ENCODE measurements around the gene EVI5. TPM values are rescaled to one million over a fixed set of nuclear protein-coding genes. Genes with fewer than 3 reads are reported as not detected.
"Not testable (repeated sequence)": the region's sequence is repeated elsewhere in the genome, so short reads cannot be mapped to it uniquely, and the experiment has no call there.

The EVI5 gene
- total RNA-seq, 1 donor from 2014 or later, result 18.9 TPM

DNA sequence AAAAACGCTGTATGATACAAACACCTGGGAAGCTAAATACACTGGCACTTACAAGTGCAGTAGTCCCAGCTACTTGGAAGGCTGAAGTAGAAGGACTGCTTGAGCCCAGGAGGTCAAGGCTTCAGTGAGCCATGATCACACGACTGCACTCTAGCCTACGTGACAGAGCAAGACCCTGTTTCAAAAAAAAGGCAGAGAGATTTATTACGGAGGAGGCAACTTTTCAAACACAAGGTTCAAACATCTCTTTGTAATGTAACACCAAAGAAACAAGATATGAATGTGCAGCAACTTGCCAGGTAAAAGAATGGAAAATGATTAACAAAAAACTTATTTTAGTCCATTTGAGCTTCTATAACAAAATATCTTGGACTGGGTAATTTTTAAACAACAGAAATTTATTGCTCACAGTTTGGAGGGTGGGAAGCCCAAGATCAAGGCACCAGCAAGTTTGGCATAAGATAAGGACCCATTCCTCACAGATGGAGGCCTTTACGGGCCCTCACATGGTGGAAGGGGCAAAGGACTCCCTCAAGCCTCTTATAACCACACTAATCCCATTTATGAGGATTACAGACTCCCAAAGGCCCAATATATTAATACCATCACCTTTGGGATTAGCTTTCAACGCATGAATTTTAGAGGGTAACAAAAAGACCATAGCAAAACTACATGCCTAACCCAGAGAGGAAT, 73.3 kb downstream of the EVI5 start:
- ATAC-seq (ENCODE audit: poor library complexity) (no peak), DNase-seq (no peak)
- intact Hi-C loops (cut with DNase I), result no loop called here

DNA sequence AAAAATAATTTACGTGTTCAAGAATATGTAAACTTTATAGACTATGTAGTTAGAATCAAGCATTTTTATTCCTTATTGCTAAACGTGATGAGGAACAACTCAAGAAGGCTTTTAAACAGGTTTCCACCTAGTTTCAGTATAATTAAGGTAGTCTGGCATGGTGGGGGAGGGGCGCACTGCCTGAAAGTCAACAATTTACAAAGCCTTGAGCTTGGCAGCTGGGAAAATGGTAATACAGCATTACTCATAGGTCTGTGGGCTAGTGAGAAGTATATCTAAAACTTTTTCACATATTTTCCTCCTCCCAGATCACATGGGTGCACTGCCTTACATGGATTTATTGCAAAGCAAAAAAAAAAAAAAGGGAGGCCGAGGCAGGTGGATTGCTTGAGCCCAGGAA, 75.2 kb downstream of the EVI5 start:
- no peak for ATAC-seq (ENCODE audit: poor library complexity)
- intact Hi-C loops (cut with DNase I), result no loop called here

DNA sequence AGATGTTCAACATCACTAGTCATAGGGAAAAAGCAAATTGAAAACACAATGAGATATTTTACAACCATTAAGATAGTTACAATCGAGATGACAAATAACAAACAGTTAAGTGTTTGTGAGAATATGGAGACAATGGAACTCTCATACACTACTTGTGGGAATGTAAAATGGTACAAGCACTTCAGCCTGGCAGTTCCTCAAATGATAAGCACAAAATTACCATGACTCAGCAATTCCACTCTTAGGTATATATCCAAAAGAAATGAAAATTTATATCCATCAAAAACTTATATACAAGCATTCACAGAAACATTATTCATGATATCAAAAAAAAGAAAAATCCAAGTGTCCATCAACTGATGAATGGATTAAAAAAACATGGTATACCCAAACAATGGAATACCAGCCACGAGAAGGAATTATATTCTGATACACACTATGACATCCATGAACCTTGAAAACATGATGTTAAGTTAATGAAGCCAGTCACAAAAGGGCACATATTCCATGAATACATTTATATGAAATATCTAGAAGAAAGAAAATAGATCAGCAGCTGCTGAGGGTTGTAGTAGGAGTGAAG, 76.4 kb downstream of the EVI5 start:
- ATAC-seq (ENCODE audit: poor library complexity) (no peak), DNase-seq (no peak)
- intact Hi-C loops (cut with DNase I), result no loop called here

More for the DNA sequence above, 75.2 kb downstream of the EVI5 start:
- no peak for DNase-seq

DNA sequence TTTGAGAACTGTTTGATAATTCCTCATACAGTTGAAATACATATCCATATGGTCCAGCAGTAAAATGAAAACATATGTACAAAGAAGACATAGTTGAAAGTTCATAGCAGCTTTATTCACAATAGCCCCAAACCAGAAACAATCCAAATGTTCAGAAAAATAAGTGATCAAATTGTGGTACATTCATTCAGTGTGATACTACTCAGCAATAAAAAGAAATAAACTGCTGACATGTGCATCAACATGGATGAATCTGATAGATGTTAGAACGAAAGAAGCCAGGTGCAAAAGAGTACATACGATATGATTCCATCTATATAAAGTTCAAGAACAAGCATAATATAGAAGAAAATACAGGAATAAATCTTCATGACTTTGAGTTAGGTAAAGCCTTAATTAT, 77.2 kb downstream of the EVI5 start:
- DNase-seq (no peak), ATAC-seq (ENCODE audit: poor library complexity) (no peak)
- intact Hi-C loops (cut with DNase I), result no loop called here

DNA sequence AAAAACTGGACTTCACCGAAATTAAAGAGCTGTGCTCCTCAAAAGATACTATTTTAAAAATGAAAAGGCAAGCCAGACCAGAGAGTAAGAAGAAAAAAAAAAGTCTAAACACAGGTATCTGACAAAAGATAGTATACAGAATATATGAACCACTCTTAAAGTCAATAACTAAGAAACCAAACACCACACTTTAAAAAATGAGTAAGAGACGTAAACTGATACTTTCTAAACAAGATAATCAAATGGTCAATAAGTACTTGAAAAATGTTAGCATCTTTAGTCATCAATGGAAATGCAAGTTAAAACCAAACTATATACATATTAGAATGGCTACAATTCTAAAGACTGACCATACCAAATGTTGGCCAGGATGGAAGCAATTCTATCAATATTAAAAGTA, 77.6 kb downstream of the EVI5 start:
- ATAC-seq (ENCODE audit: poor library complexity), result no peak
- no peak for DNase-seq
- intact Hi-C loops (cut with DNase I), result no loop called here

DNA sequence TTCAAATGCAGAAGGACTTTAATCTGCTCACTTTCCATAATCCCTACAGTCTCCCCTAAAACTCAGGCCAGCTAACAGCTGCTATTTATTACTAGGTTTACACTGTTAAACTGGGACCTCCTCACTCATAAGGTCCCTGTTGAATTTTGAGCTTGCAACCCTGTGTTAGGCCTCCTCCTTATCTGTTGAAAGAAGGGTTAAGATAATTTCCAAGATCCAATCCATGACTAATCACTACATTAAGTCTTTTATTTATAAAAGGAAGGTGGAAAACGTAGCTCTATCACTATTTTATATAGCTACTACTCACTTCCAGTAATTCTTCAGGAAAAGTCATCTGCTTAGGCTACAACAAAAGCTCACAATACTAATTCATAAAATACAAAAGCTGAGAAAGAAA, 79.5 kb downstream of the EVI5 start:
- intact Hi-C loops (cut with DNase I), result no loop called here
- ATAC-seq (ENCODE audit: poor library complexity), result no peak
- no peak for DNase-seq

DNA sequence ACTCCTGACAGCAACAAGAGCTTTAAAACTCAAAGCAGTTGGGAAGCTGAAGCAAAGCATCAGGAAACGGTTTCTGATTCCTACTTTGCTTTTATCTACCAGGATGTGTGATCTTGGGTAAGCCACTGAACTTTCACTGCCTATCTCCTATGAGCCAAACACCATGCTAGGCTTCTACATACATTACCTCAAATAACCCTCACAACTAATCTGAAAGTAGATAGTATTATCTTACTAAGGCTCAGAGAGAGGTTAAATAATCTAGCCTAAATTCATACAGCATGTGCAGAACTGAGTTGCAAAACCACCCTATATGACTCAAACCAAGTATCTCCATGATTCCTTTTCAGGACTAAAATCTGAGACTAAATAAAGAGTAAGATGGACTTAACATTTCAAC, 83.8 kb downstream of the EVI5 start:
- DNase-seq, result no peak
- intact Hi-C loops (cut with DNase I), result no loop called here
- ATAC-seq (ENCODE audit: poor library complexity), result no peak

DNA sequence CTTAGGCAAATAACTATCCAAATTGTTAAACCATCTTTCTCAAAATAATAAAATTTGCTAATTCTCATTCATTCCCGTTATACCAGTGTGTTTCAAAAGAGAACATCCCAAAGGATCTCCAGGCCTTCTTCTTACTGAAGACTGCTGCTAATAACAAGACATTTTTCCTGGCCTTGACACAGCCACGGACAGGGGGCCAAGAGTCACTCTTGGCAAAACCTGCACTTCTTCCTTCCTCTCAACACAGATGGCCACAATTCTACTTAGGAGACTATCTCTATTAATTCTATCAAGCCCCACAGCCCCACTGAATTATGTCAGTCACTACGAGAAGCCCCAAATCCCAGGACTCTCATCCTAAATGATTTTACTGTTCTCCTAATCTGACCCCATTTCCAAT, 86.0 kb downstream of the EVI5 start:
- intact Hi-C loops (cut with DNase I), result no loop called here
- peak; percentile 47 for DNase-seq
- ATAC-seq (ENCODE audit: poor library complexity), result peak; percentile 68

DNA sequence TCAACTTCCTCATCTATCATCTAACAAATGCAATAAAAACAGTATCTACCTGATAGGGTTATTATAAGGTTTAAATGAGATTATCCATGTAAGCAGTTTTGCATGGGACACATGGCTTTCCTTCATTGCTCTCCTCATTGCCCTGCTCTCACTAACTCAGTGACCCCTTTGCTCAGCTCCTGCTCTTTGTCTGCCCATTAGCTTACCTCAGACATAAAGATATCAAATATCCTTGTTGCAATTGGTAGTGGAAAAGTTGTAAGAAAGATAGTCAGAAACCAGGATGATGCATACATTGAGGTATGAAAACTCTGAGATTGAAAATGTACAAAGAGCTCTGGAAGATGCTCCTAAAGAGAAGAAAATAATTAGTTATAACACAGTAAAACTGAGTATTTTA, 89.8 kb downstream of the EVI5 start:
- intact Hi-C loops (cut with DNase I), result no loop called here
- DNase-seq (no peak), ATAC-seq (ENCODE audit: poor library complexity) (no peak)

DNA sequence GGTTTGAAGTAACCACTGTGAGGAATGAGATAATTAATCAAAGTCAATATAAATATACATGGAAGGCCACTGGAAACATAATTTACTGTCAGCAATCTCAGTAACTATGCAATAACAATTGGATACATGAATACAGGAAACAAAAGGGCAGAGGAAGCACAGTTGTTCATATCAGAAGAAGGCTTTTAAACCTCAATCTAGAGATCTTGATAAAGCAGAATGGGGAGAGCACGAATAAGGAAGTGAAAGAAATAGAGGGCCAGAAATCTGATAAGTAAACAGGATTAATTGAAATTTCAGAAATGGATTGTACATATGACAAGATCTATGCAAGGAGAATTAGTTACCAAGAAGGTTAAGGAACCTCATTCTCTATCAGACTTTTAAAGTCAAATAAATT, 93.0 kb downstream of the EVI5 start:
- intact Hi-C loops (cut with DNase I), result no loop called here
- ATAC-seq (ENCODE audit: poor library complexity) (no peak), DNase-seq (no peak)

DNA sequence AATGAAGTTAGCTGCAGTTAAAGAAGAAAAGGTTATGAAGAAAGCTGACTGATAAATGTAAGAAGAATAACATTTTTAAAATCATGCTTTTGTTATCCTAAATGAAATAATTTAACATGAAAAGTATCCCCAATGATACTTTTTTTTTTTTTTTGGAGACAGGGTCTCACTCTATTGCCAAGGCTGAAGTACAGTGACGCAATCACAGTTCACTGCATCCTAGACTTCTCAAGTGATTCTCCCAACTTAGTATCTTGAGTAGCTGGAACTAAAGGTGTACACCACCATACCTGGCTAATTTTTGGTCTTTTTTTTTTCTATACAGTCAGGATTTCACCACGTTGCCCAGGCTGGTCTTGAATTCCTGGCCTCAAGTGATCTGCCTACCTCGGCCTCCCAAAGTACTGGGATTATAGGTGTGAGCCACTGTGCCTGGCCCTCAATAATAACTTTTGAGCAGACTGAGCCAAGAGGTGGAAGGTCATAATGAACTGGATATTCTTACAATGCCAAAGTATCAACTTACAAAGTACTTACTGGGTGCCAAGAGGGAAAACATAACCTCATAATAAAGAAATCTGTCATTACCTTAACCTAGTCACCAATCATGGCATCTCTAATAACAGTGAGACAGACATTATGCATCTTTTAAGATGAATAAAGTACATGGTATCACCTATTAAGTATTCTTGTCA, 94.5 kb downstream of the EVI5 start:
- DNase-seq, result no peak
- intact Hi-C loops (cut with DNase I), result no loop called here
- no peak for ATAC-seq (ENCODE audit: poor library complexity)

DNA sequence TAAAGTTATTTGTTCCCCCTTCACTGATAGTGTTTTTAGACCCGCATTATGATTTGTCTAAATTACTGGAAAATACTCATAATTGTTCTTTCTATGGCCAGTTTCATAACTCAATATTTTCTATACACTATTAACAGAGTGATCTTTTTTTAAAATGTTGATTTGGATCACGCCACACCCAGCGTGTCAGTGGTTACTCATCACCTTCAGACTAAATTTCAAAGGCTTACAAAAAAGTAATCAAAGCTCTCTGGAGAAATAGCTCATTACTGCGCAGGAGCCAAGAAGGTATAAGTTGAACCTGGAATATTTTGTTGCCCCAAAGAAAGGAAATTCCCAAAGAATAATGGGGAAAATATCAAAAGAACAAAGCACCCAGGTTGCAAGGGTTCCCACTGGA, 104.9 kb downstream of the EVI5 start:
- intact Hi-C loops (cut with DNase I), result no loop called here
- ATAC-seq (ENCODE audit: poor library complexity) (no peak), DNase-seq (no peak)

DNA sequence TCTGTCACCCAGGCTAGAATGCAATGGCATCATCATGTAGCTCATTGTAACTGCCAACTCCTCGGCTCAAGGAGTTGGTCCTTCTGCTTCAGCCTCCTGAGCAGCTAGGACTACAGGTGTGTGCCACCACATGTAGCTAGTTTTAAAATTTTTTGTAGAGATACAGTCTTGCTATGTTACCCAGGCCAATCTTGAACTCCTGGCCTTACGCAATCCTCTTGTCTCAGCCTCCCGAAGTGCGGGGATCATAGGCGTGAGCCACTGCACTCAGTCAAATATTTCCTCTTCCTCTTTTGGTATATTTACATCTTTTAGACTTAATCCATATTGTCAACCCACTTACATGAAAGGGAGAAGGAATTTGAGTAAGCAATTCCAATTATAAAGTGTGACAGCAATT, 121.1 kb downstream of the EVI5 start:
- intact Hi-C loops (cut with DNase I), result no loop called here
- DNase-seq (no peak), ATAC-seq (ENCODE audit: poor library complexity) (no peak)

DNA sequence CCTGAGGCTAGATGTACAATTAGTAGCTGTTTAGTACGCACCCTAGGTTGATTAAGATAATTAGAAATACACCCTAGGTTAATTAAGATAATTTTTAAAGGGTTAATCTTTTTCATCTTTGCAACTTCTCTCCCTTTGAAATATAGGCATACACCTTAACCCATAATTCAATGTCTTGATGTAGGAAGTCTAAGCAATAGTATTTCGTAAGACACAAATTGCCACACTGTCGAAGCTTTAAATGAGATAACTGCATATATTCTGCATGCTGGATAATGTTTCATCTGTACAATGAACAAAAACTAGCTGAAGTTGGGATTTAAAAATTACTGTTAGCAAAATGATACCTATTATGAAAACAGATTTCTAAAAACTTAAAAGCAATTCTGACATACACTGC, 122.9 kb downstream of the EVI5 start:
- no peak for DNase-seq
- ATAC-seq (ENCODE audit: poor library complexity), result no peak
- intact Hi-C loops (cut with DNase I), result no loop called here

DNA sequence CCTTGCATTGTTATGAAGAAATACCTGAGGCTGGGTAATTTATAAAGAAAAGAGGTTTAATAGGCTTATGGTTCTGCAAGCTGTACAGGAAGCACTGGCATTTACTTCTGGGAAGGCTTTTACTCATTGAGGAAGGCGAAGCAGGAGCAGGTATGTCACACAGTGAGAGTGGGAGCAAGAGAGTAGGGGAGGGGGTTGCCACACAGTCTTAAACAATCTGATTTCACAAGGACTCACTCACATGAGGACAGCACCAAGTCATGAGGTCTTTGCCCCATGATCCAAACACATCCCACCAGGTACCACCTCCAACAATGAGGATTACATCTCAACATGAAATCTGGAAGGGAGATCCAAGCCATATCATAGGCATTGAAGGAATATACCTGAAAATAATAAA, 127.2 kb downstream of the EVI5 start:
- no peak for ATAC-seq (ENCODE audit: poor library complexity)
- no peak for DNase-seq
- intact Hi-C loops (cut with DNase I), result no loop called here

DNA sequence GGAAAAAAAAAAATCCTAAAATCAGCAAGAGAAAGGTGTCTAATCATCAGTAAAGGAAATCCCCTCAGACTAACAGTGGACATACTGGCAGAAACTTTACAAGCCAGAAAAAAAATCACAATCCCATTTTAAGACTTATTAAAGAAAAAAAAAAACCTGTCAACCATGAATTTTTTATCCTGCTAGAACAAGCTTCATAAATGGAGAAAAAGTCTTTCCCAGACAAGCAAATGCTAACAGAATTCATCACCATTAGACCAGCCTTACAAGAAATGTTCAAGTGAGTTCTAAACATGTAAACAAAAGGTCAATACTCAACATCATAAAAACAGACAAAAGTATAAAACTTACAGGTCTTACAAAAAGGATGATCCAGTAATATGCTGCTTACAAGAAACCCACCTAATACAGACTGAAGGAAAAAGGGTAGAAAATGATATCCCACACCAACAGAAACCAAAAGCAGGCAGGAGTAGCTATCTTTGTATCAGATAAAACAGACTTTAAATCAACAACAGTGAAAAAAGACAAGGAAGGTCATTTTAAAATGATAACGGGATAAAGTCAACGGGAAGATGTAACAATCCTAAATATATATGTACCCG, 129.6 kb downstream of the EVI5 start:
- ATAC-seq (ENCODE audit: poor library complexity), result no peak
- intact Hi-C loops (cut with DNase I), result no loop called here
- DNase-seq, result no peak

DNA sequence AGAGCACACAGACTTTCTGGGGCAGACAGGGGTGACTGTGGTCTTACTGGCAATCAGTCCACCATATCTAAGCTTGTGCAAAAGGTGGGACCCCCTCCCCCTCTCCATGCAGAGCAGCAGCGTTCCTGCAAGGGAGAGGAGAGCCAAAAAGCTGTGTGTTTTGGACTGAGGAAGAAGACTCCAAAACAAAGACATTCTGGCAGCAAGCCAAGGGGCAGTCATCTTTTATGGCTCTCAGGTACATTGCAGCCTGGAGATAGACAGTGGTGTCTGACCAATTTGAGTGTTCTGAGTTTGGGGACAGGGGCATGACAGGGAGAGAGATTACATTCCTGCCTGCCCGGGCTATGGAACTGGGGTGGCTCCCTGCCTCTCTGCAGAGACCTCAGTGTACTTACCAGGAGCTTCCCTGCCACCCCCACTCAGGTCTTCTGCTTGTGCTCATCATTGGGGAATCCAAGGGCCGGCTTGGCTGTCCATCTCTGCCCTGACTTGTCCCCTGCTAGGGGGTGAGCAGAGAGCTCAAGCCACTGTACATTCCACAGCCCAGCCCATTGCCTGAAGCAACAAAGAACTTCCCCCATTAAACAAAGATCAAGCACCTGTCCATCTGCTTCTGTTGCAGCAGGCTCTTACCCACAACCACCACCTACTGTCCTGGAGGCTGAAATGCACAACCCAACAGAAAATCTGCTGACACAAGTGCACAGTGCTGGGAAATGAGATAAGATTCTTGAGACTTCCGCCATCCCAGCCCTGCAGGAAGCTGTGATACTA, 131.1 kb downstream of the EVI5 start:
- intact Hi-C loops (cut with DNase I), result no loop called here
- ATAC-seq (ENCODE audit: poor library complexity) (no peak), DNase-seq (no peak)

DNA sequence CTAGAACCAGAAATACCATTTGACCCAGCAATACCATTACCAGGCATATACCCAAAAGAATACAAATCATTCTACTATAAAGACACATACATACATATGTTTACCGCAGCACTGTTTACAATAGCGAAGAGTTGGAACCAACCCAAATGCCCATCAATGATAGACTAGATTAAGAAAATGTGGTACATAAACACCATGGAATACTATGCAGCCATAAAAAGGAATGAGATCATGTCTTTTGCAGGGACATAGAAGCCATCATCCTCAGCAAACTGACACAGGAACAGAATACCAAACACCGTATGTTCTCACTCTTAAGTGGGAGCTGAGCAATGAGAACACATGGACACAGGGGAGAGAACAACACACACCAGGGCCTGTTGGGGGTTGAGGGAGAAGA, 144.2 kb downstream of the EVI5 start:
- DNase-seq; intact Hi-C loops (cut with DNase I); ATAC-seq (ENCODE audit: poor library complexity): not testable (repeated sequence)

DNA sequence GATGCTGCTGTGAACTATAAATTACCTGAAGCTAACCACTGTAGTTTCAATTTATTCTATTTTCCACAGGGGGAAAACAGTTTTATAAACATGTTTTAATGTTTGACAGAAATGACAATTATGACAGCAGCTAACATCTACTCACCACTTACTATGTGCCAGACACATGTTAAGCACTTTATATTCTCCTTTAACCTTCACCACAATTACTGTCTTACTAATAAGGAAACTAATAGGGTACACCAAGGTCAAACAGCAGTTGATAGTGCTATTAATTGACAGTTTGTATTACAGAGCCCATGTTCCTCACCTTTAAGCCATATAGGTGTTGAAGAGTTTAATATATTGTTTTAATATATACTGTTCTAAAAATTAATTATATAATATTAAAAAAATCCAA, 146.4 kb downstream of the EVI5 start:
- ATAC-seq (ENCODE audit: poor library complexity) (no peak), DNase-seq (no peak)
- intact Hi-C loops (cut with DNase I), result no loop called here

Measured in Right ventricle myocardium superior (tissue), 1 donor.